Epidermal melanocyte (primary cell): ENCODE data around the gene CALN1.

Experiments
- DNase-seq: peaks from one replicate; pipeline ENCODE4 v3.0.0; 2011; ENCODE audit warnings: low spot score; ENCODE audit not compliant: insufficient read length

The CALN1 gene

DNA sequence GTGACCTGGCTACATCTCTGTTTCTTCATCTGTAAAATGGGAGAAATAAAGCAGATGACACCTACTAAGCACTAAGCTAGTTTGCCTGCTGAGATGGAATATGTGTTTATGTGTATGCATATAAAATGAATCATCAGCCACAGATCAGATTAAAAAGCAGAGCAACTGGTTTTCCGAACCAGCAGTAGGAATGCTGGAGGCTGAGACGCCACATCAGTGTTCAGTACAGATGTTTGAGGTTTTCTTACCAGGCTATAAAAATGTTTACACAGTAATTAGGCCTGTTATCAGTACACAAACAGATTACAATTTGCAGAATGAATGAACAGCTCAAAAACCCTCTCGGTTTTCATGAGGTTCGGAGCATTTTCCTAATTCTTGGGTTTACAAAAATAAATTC lies 85.8 kb downstream of the CALN1 start:
- no peak for DNase-seq

DNA sequence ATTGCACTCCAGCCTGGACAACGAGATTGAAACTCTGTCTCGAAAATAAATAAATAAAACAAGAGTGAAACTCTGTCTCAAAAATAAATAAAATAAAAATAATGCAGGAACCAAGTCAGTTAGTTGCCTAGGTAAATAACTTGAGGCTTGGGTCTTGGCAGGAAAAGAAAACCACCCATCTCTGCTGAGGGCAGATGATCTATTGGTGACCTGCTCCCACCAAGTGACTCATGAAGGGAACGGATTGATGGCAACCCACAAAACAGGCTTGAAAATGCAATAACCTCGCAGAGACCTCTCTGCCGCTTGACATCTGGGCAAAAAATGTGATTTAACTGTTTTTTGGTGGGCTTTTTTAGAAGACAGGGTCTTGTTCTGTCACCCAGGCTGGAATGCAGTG lies 86.6 kb downstream of the CALN1 start:
- no peak for DNase-seq

DNA sequence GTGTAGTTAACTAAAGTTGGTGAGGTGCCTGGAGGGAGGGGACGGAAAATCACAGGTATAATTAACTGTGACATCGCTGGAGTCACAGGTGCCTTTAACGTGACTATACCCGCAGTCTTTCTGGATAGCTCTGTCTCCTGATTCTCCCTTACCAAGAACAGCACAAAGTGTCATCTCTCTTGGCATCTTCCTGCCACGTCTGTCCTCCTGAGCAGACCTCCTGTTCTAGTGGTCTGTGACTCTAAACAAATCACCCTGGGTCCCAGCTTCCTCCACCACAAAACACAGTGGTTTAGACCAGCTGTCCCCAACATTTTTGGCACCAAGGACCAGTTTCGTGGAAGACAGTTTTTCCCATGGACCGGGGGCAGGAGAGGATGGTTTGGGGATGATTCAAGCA lies 90.5 kb downstream of the CALN1 start:
- DNase-seq = no peak

DNA sequence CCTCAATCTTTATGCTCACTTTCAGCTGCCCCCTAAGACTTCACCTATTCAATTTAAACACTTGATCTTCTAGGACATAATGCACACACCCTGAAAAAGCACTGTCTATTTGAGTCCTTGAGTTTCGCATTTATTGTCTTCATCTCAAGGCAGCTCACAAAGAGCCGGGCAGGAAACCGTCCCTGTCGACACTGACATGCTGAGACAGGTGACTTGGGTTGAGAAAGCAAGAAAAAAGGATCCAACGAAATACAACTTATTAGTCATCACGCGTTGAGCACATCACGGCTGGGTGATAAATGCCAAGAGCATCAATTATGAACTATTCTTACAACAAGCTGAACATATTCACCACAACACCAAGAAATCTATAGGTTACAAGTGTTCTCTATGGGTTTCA lies 91.1 kb downstream of the CALN1 start:
- no peak for DNase-seq

DNA sequence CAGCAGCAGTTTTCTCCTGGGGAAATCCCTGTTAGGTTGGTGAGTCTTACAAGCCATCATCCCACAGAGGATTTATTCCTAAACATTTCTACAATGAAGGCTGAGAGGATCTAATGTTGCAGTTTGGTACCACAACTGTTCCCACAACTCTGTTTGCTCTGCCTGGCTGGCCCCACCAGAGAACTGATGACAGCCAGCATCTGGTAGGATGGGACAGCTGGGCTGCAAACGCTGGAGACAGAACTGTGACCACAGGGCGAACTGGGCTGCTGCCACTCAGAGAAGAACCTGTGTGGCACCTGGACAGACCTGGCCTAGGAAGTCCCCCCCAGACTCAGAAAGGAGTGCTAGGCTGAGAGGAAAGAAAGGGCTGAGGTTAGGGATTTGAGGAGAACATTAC lies 94.8 kb downstream of the CALN1 start:
- DNase-seq = no peak

DNA sequence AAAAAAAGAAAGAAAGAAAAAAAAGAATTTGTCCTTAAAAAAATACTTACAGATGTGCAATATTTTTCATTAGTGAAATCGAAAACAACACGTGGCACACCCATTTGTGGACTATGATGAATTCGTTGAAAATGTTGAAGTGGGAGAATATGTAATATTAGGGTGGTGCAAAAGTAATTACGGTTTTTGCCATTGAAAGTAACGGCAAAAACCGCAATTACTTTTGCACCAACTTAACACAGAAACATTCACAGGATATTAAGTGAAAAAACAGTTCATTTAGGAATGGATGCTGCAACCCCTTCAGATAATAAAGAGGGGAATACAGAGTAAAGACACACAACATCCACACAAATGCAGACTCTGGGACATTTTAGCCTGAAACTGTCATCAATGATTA lies 96.0 kb downstream of the CALN1 start:
- no peak for DNase-seq

DNA sequence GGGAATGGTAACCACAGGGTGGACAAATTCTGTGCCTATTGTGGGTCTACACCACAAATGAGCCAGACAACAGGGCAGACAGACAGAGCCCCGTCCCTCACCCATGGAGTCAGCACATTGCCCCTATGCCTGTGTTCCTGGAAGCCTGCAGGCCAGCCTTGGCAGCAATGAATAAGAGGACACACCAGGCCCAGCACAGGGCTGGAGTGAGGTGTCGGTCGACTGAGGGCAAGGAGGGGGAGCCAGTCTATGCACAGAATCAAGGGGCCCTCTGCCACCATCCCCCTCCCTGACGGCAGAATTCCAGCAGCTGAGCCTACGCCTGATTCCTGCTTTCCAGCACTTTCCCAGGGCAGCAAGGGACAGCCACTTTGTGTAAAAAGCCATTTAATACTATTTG lies 98.2 kb downstream of the CALN1 start:
- no peak for DNase-seq

DNA sequence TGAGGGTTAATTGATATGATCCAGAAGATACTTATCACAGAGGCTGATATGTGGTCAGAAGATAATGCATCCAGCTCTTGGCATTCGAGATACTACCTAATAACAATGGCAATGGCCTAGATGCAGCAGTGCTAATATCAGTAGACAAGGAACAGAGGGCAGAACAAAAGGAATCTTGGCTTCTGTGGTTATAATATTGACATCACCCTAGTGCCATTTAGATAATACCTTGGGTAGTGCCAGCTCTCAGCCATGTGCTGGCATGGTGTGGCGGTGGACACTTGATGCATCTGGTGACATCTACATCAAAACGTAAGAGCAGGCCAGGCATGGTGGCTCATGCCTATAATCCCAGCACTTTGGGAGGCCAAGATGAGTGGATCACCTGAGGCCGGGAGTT lies 101.8 kb downstream of the CALN1 start:
- DNase-seq = no peak

DNA sequence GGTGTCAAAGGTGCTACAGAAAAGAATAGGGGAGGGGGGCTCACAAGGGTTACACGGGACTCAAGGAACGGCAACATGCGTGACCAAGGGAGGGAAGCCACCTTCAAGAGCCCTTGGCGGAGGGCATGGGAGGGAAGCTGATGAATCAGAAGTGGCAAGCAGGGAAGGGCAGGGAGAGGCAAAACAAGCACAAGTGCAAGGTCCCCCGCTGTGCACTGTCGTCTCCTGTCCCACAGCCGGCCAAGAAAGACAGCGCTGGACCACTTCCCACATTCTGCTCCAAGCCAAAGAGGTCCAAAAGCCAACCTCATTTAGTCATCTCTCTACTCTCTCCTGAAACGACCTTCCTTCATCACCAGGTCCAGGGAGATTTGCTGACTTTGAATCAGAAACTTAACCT lies 102.7 kb downstream of the CALN1 start:
- no peak for DNase-seq

DNA sequence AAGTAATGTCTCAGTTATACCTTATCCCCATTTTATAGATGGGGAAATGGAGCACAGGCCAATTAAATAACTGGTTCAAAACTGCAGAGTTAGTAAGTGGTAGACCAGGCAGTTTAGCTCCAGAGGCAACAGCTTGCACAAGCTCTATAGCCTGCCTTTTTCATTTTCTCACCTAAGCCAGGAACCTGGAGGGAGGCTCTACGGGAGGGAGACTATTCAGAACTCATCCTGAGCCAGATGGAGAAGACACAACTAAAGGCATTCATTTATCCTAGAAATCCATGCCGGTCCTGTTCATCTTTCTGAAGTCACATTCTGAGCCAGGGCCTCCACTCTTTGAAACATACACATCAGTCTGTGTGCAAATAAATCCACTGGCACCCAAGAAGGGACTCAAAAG lies 103.2 kb downstream of the CALN1 start:
- no peak for DNase-seq

DNA sequence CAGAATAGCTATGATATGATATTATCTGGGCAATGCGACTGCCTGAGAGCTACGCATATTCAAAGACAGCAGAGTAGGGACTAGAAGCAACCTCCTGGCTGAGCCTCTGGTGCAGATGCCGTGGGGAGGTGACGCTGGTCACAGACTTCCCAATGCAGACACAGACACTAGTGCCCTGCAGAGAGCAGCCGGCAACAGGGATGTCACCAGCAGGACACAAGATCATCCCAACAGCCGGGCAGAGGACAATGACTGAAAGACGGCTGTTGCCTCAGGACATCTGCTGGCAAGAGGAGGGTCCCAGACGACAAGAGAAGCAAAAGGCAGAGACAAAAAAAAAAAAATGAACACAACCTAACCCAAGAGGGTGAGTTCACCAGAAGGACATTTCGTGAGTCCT lies 104.6 kb downstream of the CALN1 start:
- no peak for DNase-seq

DNA sequence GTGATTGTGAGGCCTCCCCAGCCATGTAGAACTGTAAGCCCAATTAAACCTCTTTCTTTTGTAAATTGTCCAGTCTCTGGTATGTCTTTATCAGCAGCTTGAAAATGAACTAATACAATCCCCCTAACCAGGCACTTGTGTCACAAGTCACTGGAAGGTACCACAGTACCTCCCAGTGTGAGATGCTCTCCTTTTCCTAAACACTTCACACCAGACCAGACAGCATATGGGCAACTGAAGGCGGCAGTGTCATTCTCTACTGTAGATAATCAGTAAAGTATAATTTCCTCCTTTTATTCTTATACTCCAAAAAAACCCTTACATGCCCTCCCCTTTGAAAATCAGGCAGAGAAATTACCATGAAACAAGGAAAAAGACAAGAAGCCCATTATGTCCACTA lies 113.2 kb downstream of the CALN1 start:
- no peak for DNase-seq

DNA sequence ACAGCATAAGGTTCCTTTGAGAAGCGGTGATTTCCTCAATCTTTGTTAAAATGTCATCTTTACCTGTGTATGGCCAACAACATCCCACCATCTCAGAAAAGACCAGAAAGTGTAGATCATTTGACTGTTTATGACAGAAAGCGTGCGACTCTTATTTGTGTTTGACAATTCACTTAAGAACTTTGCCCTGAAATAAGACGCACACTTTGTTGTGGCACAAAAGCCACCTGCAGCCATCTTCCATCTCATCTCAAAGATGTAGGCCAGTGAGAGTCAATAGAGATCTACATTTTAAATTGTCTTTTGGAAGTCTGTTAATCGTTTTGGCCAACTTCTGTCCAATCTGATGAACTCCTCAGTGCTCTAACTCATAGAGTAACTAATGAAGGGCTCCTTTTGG lies 114.0 kb downstream of the CALN1 start:
- DNase-seq = no peak

DNA sequence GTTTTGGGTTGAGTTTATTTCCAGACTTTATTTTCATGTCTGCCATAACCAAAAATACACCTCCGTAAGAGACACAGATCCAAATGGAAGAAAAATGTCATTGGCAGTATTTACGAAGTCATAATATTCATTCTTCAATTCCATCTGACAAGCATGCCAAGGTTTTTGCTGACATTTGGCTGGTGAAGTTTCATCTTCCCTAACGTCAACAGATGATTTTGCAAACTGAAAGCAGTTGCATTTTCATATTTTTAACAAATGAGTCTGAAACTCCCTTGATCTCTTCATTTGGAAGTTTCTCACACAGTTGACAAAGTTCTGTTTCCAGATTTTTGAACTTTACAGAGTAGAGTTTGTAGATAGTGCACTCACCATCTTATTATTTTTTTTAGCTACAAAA lies 114.5 kb downstream of the CALN1 start:
- no peak for DNase-seq

DNA sequence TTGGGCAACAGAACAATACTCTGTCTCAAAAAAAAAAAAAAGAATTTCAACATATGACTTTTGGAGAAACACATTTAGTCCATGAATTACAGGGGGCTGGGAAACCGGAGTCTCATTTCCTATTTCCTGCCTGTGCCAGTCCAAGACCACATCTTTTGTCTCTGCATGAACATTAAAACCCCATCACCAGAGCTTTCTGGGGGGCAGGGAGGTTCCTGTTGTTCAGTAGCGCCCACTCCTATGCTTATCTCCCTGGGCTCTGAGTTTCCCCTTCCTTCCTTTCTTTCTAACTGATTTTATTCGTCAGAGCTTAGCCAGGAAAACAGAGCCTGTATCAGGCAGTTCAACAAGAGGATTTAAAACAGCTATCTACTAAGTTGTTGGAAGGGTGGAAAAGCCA lies 119.3 kb downstream of the CALN1 start:
- DNase-seq = no peak

DNA sequence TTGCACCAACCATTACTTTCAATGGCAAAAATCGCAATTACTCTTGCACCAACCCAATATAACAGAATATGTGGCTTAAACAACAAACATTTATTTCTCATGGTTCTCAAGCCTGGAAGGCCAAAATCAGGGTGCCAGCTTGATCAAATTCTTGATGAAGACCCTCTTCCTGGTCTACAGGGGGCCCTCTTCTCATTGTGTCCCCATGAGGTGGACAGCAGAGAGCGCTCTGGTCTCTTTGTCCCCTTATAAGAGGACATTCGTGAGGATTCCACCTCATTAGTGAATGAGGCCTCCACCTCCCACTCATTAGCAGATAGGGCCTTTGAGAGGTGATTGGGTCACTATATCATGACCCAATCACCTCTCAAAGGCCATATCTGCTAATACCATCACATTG lies 120.0 kb downstream of the CALN1 start:
- DNase-seq = no peak

DNA sequence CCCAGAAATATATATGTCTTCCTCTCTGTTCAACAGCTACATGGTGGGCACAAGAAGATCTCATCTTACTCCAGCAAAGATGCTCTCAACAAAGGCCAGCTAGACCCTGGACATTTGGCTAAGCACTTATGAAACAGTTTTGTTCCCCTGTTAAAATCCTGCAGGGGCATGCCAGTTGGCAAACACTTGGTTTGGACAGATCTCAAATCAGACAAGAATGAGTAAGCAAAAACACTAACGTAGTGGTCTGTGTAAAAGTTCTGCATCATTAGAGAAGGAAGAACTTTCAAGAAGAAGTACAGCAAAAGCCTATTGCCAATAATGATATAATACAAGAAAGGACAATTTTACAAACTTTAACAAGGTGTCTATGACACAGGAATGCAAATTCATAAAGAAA lies 125.6 kb downstream of the CALN1 start:
- no peak for DNase-seq

DNA sequence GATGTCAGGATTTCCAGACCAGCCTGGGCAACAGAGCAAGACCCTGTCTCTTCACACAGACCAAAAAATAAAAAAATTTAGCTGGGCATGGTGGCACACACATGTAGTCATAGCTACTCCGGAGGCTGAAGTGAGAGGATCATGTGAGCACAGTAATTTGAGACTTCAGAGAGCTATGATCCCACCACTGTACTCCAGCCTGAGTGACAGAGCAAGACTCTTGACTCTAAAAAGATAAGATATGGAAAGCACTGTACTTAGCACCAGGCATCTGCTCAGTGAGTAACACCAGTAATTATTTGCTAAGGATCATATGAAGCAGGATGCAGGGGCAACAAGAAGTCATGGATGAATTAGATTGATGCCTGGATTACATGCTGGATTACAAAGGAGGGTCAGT lies 128.8 kb downstream of the CALN1 start:
- no peak for DNase-seq

DNA sequence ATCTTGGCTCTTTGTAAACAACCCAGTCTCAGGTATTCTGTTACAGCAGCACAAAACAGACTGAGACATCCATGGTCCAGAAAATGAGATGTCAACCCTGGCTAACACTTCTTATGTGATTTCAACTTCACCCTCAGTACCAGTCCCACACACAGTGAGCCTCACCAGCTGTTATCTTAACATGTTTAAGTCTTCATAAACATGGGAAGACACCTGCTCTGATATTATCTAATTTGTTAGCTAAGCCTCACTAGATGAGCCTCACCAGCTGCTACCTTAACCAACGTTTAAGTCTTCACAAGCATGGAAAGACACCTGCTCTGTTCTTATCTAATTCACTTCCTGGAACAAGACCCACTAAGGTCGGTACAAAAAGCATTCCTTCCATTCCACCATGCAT lies 130.8 kb downstream of the CALN1 start:
- no peak for DNase-seq

DNA sequence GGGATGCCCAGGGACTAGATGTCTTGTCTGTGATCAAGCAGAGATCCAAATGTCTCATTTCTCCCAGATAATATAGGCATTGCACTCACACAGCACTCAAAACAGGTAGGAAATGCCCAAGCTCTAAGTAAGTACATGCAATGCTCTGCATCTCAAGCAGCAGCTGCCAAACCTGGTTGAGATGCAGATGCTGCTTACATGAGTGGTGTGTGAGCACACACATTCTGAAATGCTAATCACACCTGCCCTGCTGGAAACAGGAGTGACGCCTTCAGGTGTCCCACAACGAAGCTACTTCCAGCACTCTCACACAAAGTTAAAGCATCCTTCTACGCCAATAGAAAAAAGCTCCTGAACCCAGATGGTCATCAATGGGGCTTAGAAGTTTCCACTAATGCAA lies 132.9 kb downstream of the CALN1 start:
- no peak for DNase-seq

DNA sequence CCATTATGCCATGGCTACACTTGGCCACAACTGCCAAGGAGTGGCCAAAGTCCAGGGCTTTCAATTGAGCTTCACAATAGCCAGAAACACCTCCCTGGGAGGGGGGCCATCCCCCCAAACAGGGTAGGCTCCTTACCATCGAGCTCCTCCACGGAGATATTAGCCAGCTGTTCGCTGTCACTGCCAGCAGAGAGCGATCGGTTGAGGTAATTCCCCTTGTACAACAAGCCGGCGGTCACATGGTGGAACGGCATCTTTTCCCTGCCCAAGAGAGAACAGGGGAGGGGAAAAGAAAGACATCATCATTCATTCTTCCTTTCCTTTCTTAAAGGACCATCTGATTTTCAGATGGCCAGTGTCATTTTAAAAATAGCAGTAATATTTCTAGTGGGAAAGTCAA lies 133.6 kb downstream of the CALN1 start:
- no peak for DNase-seq

DNA sequence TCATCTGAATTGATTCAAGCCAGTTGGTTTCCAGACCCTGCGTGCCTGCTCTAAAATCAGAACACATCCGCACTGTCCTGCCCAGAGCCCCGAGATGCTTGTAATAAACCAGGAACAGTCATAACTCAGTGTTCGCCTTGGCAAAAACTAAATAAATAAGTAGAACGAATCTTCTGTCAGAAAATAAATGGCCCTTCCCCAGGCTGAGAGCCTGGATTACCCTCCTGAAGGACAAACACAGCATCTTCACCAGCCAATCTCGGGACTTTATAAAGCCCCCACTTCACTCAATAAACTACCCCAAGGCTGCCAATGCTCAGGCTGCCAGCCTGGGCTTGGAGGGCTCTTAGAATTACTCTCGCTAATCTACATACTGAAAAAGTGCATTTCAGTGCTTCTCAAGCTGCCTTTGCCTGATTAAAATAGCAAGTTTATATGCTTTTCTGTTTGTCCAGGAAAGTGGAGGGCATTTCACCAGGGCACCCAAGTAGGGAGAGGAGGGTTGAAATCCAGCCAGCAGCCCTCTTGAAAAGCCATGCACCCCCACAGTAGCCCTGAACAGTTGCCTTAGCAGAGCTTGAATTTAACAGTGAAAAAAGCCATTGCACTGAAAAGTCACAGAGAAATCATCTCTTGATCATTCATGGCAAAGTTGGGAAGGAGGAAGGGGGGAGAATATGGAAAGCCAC lies 136.6 kb downstream of the CALN1 start:
- DNase-seq = no peak

DNA sequence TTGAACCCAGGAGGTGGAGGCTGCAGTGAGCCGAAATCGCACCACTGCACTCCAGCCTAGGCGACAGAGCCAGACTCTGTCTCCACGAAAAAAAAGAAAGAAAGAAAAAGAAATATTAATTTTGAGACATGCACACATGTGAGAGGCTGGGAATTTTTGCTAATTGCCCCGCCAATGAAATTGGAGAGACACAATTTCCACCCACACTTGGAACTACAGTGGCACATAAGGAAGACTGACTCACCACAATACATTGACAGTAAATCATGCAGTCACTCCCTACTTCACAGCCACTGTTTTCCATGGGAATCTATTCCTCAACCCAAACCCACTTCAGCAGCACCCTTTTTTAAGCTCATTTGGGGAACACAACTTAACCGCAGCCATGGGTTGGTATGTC lies 139.7 kb downstream of the CALN1 start:
- DNase-seq = no peak

DNA sequence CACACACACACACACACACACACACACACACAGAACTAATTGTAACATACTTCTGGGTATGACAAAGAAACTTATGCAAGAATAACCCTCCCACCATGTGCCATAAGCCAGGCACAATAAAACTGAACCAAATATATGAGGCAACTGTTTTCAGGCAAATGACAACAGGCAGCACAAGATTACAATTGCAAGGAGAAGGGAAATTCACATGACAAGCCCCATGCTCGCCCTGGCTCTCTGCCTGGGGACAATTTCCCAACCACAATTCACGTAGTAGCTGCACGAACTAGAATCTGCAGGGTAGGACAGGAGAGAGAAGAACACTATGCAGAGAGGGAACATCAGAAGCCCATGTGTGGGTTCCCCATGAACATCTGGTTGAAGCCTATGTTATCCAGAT lies 143.3 kb downstream of the CALN1 start:
- DNase-seq = no peak
